NCI-H2029 (cell line): ENCODE results near the gene BSDC1.

ENCODE experiments used
- DNase-seq: peaks from one replicate; lab custom pipeline; 2025; lab: John Stamatoyannopoulos, UW

The BSDC1 gene

GRCh38 chr1:32393832-32394140 is 455 bp downstream of the BSDC1 start:
- DNase-seq = peak; percentile 20

GRCh38 chr1:32393136-32393535 is 1.1 kb downstream of the BSDC1 start:
- DNase-seq = no peak

- DNase-seq = no peak
Measured at GRCh38 chr1:32392325-32392724, 1.9 kb downstream of the BSDC1 start.

- no peak for DNase-seq
Measured at GRCh38 chr1:32390904-32391870, 3.1 kb downstream of the BSDC1 start.

DNA sequence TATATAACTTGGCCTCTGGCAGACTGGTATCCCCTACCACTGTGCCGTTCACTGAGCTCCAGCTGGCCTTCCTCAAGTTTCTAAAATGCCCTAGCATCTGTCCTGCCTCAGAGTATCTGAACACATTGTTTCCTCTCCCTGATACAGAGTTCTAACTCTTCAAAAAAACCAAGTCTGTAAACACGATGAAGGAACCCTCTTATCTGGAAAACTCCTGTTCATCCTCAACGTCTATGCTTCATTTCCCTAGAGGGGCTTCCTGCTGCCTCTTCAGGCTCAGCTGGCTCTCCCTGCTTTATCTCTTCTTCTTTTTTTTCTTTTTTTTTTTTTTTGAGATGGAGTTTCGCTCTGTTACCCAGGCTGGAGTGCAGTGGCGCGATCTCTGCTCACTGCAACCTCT is 5.6 kb downstream of the BSDC1 start:
- DNase-seq = no peak

DNA sequence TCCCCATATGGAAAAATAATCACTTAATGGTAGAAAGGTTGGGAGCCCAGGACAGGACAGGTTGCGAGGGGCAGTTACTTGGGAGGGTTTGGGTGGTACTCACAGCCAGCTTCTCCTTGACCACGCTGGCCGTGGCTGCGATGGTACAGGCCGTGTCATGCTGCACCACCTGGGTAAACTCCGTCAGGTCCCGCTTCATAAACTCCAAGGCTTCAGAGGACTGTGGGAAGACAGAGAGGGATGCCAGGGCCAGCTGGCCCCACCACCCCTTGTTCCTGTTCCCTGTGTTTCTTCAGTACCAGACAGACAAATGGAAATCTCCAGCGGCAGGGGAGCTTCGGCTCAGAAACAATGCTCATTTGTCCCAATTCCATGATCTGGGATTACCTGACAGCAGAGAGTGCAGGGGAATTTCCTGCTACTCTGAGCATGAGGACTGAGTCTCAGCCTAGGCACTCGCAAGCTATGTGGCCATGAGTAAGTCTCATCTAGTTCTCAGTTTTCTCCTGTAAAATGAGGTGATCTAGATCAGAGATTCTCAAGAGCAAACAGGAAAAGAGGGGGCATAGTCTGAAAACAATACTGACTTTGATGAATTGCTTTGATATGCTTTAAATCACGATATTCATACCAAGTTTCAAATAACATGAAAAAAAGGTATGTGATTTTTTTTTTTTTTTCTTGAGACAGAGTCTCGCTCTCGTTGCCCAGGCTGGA is 7.4 kb downstream of the BSDC1 start:
- no peak for DNase-seq

DNA sequence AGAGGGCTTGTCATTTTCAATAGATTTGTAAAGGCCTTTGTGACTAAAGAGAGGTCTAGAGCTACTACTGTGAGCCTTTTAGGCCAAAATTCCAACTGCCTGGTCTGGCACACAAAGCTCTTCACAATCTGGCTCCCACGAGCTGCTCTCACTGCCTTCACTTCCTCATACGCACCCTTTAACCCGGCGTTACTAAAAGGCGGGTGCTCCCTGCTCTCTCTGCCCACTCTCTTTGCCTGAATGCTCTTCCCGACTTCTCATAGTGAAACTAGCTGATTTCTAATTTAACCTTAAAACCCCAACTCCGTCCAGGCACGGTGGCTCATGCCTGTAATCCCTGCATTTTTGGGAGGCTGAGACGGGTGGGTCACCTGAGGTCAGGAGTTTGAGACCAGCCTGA is 14.2 kb downstream of the BSDC1 start:
- DNase-seq = no peak

DNA sequence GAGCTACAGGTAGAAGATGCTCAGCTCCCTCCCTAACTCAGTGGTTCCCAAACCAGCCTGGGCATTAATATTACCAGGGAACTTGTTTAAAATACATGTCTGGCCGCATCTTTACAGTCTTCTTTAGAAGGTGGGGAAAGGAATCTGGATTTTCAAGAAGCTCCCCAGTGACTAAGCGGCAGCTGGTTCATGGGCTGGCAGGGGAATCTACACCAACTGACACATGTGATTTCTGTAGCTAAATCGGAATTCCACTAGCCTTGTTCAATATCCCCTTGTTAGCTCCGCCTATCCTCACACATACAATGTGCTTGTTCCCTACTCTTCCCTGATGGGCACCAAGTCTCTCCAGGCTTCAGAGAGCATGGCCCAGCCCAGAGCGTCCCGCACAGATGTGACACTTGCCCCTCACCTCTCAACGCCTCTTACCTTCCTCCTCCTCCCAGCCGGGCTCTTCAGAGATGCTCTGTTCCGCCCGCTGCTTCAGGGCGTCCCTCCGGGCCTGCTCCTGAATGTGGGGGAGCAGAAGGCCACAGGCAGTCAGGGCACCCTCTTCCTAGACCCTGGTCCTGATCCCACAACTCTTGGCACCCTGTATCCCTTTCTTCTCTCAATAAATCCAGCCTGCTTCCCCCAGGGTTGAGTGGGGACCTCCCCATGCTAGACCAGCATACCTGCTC is 16.6 kb downstream of the BSDC1 start:
- DNase-seq = no peak

GRCh38 chr1:32376199-32376598 is 18.0 kb downstream of the BSDC1 start:
- no peak for DNase-seq

DNA sequence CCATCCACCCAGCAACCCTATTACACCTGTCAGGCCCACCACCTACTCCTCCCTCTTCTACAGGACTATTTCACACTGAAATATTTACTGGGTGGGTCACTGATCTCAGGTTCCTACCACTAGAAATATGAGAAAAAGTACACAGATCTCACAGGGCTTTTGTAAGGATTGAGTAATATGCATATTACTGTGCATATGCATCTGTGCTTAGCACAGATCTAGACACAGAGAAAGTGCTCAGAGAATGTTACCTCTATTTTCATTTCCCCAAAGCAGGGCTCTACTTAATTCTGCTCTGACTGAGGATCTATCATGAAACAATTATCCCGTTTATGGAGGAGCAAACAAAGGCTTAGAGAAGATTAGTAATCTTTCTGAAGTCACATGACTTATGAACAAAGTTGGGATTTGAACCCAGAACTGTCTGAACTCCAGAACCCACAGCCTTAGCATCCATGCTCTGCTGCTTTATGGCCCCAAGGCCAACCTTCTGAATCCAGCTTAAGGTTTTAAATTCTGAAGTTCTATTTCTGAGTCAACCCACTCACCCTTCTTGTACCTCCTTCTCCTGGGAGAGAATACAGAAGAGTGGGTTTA is 20.1 kb downstream of the BSDC1 start:
- DNase-seq = no peak

DNA sequence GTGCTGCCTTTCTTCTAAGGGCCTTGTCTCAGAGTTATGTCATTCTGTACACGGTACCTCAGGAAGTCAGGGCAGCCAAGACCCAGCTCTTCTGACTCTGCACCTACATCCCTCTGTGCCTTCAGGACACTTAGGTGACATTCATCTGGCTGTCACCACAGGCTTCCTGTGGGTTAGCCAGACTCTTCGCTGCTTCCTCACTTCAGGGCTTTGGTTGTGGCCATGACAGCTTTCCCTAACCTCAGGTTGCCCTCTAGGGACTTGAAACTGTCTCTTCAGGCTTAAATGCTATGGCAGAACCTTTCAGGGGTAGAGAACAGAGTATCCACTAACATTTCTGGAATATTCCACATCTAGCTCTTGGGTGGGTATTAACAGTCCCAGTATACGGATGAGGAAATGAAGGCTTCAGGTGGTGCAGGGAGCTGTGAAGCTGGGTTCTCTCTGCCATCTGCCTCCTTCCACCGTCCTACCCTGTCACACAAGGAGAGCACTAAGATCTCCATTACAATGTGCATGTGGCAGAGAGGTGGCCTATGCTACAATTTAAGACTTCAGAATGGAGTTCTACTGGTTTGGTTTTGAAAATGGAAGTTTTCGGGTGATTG is 22.0 kb downstream of the BSDC1 start:
- no peak for DNase-seq

DNA sequence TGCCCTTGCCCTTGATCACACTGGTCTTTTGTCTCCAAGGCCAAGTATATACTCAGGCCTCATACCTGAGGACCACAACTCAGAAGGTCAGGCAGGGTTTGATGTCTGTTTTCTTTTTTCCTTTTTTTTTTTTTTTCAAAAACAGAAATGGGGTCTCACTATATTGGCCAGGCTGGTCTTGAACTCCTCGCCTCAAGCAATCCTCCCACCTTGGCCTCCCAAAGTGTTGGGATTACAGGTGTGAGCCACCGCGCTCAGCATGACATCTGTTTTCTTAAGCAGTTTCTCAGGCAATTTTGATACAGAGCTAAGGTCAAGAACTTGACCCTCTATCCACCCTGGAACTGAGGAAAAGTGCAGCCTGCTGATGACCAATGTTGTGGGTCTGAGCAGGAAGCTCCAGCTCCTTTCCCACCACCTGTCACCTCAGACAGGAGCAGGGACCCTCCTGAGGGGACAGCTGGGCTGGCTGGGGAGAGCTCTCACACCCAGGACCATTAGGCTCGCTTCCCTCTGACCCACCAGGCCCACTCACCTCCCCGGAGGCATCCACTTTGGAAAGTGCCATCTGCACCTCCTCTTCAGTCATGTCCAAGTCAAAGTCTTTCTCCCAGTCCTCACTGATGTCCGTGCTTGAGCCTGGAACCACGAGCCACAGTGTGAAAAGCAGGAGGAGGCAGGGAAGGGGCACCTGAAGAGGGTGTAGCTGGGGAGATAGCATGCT is 26.2 kb downstream of the BSDC1 start:
- no peak for DNase-seq

DNA sequence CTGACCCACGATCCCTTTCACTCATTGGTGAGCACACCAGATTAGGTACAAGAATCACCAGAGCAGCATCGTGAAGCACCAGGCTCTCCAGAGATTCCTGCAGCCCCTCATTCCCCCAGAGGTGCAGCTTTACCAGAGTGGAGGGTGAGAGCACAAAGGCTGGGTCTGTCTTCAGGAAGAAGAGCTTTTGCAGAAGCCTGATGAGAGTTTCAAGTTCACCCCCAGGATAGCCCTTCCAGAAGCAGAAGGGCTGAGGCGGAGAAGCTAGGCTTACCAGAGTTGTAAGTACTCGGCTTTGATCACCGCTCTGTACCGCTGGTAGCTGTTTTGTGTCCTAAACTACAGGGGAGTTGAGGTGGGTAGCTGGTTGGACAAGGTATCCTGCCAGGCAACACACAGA is 28.8 kb downstream of the BSDC1 start:
- DNase-seq = no peak

GRCh38 chr1:32364836-32365235 is 29.4 kb downstream of the BSDC1 start:
- DNase-seq = no peak

- no peak for DNase-seq
Measured at GRCh38 chr1:32363713-32364112, 30.5 kb downstream of the BSDC1 start.

DNA sequence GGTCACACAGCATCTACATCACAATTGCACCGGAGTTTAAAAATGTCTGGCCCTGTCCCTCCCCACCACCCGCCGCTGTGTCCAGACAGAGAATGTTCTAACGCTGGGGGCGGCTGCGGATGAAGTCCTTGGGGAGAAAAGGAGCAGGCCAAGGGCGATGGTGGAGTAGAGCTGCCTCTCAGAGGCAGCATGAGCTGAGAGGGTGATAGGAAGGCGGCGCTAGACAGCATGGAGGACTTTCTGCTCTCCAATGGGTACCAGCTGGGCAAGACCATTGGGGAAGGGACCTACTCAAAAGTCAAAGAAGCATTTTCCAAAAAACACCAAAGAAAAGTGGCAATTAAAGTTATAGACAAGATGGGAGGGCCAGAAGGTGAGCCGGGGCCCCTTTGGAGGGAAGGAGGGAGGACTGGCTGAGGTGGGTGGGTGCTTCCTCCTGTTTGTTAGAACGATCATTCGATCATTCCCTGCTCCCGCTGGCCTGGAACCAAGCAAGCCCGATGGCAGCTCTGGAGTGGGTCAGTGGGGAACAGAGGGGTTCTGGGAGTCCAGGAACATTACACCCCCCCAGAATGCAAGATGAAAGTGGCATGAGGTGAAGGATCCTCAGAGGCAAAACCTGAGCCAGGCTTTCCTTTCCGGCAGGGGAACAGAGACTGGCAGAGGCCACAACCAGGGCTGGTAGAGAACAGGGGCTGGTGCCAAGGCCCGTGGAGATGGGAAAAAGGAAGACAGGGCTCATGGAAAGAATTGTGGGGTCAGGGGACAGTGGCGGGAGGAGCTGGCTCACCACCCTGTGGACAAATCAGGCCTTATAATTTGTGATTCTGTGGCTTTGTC is 31.5 kb downstream of the BSDC1 start, which contains the start of the genes FAM229A and TSSK3:
Gene FAM229A (minus strand): TSS at position 12 of the 840 bp plus-strand sequence. CDS start 394 bp downstream, outside the sequence.
Gene TSSK3 (plus strand): TSS at position 66 of the 840 bp plus-strand sequence. CDS start 163 bp downstream, at position 229.
- no peak for DNase-seq

GRCh38 chr1:32361674-32362473 is 32.4 kb downstream of the BSDC1 start:
- no peak for DNase-seq

DNA sequence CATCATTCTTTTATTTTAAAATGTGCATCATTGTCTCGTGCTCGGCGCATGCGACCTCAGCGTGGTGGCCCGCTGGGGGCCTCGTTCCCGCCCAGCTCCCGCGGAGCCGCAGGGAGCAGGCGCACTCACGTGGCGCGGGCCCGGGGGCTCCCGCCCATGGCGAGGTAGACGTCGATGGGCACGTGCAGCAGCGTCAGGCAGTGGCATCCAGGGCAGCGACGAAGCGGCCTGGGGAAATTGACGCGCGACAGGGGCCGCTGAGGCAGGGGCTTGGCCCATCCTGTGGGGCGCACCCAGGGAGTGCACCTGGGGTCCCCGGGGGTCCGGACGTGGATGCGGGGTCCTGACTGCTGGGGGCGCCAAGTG is 33.0 kb downstream of the BSDC1 start:
- no peak for DNase-seq

DNA sequence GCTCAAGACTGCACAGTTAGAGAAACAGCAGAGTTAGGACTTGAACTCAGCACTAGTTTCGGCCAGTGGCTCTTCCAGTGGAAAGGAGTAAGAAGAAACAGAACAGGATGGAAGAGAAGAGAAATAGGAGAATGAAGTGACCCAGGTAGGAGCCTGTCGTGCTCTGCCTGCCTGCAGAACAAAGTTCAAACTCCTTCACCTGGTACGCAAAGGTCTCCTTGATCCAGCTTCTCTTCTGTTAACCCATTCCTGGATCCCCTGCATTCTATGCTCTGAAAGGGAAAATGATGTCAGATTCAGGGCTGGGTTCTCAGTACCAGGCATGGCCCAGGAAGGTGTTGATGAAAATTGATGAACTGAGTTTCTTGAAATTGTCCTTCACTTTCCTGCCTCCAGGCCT is 35.8 kb downstream of the BSDC1 start:
- no peak for DNase-seq
